Gastroesophageal sphincter (tissue), 3 donors: ENCODE data around the gene USP37.

Experiments used
- CTCF ChIP-seq, 4 experiments: fragments of 200-600 bp in 2 of 4; fragments of 450-650 bp in 2 of 4; sonication (generic) in 1 of 4; IDR thresholded peaks; one replicate each; pipeline ENCODE4 v1.5.1; 2017 to 2019; ENCODE audit warnings: antibody characterized with exemption in 4 of 4, mild to moderate bottlenecking in 2 of 4, moderate library complexity in 2 of 4
- POLR2A ChIP-seq, 2 donors: fragments of 450-650 bp; IDR thresholded peaks; one replicate each; pipeline ENCODE4 v1.6.1; 2017; ENCODE audit warnings: antibody characterized with exemption in 2 of 2, mild to moderate bottlenecking in 2 of 2, moderate library complexity in 1 of 2
- POLR2AphosphoS5 ChIP-seq: sonication (generic); formaldehyde crosslinking; IDR thresholded peaks from one replicate; pipeline ENCODE4 v1.6.1; 2017; ENCODE audit warnings: antibody characterized with exemption

GRCh38 chr2:218446547-218446946, 121.6 kb downstream of the USP37 start:
- TF ChIP-seq POLR2AphosphoS5 (no peak), CTCF (IDR thresholded peaks at IDR 0.05) (no peak), POLR2A (IDR thresholded peaks at IDR 0.05) (no peak)
